Measurements from ENCODE around the gene ZNF579.

DNA sequence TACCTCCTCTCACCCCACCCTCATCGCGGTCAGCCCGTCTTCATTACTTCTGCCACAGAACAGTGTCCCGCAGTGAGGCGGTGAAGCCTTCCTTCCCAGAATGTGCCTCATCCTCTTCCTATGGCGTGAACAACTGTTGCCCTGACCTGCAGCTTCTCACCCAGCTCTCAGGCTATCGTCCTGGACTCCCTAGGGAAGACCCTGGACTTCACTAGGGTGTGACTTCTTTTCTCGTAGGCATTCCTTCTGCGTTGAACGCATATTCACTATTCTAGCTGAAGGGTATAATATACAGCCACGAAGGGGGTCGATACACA, 25.8 kb upstream of the ZNF579 start:
- TF ChIP-seq, protein P1, sequence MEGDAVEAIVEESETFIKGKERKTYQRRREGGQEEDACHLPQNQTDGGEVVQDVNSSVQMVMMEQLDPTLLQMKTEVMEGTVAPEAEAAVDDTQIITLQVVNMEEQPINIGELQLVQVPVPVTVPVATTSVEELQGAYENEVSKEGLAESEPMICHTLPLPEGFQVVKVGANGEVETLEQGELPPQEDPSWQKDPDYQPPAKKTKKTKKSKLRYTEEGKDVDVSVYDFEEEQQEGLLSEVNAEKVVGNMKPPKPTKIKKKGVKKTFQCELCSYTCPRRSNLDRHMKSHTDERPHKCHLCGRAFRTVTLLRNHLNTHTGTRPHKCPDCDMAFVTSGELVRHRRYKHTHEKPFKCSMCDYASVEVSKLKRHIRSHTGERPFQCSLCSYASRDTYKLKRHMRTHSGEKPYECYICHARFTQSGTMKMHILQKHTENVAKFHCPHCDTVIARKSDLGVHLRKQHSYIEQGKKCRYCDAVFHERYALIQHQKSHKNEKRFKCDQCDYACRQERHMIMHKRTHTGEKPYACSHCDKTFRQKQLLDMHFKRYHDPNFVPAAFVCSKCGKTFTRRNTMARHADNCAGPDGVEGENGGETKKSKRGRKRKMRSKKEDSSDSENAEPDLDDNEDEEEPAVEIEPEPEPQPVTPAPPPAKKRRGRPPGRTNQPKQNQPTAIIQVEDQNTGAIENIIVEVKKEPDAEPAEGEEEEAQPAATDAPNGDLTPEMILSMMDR (optimal IDR thresholded peaks at IDR 0.05 in 1 of 3, IDR thresholded peaks at IDR 0.05 in 1 of 3, conservative IDR thresholded peaks at IDR 0.05 in 1 of 3; ENCODE audit: extremely low read depth in 1 of 3, insufficient read depth in 2 of 3, low read length in 3 of 3): no peak
- TF ChIP-seq EZH2 (IDR thresholded peaks at IDR 0.05; ENCODE audit: low read length): no peak
